OCI-LY1 (cell line): Measurements from ENCODE around the gene LAMA3.

Experiments used
- CTCF ChIP-seq: fragments of 200-600 bp; sonication (generic), shearing (Covaris generic); IDR thresholded peaks from 2 replicates; pipeline ENCODE4 v1.5.1; 2017; ENCODE audit warnings: mild to moderate bottlenecking, antibody characterized with exemption, low read length, moderate library complexity, mixed read lengths
- EZH2 ChIP-seq: fragments of 200-600 bp; sonication (generic), shearing (Covaris generic); IDR thresholded peaks from 2 replicates; pipeline ENCODE4 v1.8.0; 2017; ENCODE audit warnings: borderline replicate concordance, mixed run types, mild to moderate bottlenecking, antibody characterized with exemption, low read length, moderate library complexity, mixed read lengths

- TF ChIP-seq CTCF (no peak), EZH2 (no peak)
Observed at GRCh38 chr18:23784832-23785245, 95.6 kb downstream of the LAMA3 start.
